ENCODE measurements around the gene SLC7A9. TPM values are rescaled to one million over a fixed set of nuclear protein-coding genes. Genes with fewer than 3 reads are reported as not detected.

The SLC7A9 gene
- total and polyA plus RNA-seq, 2 donors (not counting 1 experiment from before 2014, with no cell fraction given), result 0.17 TPM; not detected in 1

DNA sequence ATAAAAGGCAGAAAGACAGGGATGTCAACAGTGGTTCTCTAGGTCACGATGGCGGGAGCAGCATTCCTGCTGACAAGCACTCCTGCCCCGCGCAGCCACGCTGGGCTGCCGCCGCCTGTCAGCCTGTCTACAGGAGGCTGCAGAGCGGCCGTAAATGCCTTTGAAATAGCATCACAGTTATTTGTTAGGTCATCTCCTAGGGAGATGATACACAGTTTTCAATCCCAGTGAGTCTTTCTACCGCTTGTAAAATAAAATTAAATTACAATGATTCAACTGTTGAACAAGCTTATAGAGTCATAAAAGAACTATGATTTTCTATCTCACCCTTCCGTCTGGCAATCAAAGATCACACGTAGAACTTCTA is 7.3 kb upstream of the SLC7A9 start:
- no peaks in the 10 kb centered on the region for H3K4me1 ChIP-seq (ENCODE audit: control insufficient read depth, extremely low read depth, insufficient read depth, low read length)
- H3K79me2 ChIP-seq (ENCODE audit: control insufficient read depth, insufficient read depth, low read length), result no peaks in the 10 kb centered on the region
- H3K27ac ChIP-seq (ENCODE audit: insufficient read depth, low read length), result no peak overlapping the region
- H3K9ac ChIP-seq (ENCODE audit: insufficient read depth, low read length), result no peak overlapping the region
- H3K9me3 ChIP-seq (ENCODE audit: control insufficient read depth, insufficient read depth, low read depth, low read length), result no peaks in the 10 kb centered on the region
- no peak overlapping the region for H2AFZ ChIP-seq (ENCODE audit: low read length)
- no peak for TF ChIP-seq EZH2 (IDR thresholded peaks at IDR 0.05; ENCODE audit: low read length, missing control alignments)
- TF ChIP-seq, protein P1, sequence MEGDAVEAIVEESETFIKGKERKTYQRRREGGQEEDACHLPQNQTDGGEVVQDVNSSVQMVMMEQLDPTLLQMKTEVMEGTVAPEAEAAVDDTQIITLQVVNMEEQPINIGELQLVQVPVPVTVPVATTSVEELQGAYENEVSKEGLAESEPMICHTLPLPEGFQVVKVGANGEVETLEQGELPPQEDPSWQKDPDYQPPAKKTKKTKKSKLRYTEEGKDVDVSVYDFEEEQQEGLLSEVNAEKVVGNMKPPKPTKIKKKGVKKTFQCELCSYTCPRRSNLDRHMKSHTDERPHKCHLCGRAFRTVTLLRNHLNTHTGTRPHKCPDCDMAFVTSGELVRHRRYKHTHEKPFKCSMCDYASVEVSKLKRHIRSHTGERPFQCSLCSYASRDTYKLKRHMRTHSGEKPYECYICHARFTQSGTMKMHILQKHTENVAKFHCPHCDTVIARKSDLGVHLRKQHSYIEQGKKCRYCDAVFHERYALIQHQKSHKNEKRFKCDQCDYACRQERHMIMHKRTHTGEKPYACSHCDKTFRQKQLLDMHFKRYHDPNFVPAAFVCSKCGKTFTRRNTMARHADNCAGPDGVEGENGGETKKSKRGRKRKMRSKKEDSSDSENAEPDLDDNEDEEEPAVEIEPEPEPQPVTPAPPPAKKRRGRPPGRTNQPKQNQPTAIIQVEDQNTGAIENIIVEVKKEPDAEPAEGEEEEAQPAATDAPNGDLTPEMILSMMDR (conservative IDR thresholded peaks at IDR 0.05 in 1 of 2, IDR thresholded peaks at IDR 0.05 in 1 of 2; ENCODE audit: low read depth in 1 of 2, low read length in 2 of 2), result no peak
- H3K4me2 ChIP-seq (ENCODE audit: extremely low read depth, insufficient read depth, low read length), result no peak overlapping the region
- H3K27me3 ChIP-seq (ENCODE audit: control insufficient read depth, insufficient read depth, low read length), result no peaks in the 10 kb centered on the region
- H3K36me3 ChIP-seq (ENCODE audit: control insufficient read depth, insufficient read depth, low read length), result no peaks in the 10 kb centered on the region
- DNase-seq (ENCODE audit: low read depth in 2 of 2), result peak in 1 of 2 donors; percentile 63
- no peak overlapping the region for H3K4me3 ChIP-seq (replicated peaks in 1 of 4; ENCODE audit: control extremely low read depth in 1 of 4, insufficient read depth in 1 of 4, low read depth in 3 of 4, low read length in 4 of 4)
- H4K20me1 ChIP-seq (ENCODE audit: control insufficient read depth, extremely low read depth, insufficient read depth, low read length), result no peaks in the 10 kb centered on the region

DNA sequence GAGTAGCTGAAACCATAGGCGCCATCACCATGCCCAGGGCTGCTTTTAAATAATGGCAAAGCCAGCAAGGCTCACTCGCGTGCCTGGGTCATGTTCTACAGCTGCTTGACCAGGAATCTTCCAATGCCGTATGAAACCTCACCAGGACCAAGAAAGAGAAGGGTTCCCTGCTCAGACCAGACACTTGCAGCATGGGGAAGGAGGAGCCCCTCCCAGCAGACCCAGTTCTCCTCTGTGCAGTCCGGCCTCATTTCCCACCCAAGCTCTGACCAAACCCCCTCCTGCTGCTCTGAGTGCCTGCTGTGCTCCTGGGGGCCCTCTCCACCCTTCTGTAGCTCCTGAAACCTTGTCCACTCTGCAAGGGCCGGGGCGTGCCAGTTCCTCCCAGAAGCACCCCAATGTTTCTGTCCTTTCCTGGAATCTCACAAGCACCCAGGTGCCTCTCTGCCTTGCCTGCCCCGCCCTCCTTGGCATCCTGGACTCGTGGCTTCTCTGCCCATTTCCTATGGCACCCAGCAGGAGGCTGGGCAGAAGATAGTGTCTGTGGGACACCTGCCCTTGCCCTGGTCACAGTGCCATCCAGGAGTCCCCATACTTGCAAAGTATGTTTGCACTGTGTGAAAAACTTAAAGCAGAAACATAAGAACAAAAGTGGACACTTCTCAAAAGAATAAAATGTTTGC is 6.8 kb upstream of the SLC7A9 start:
- Histone ChIP-seq H2AFZ (ENCODE audit: low read length) (no peak overlapping the region), H3K4me2 (ENCODE audit: extremely low read depth, insufficient read depth, low read length) (no peak overlapping the region), H3K9me3 (ENCODE audit: control insufficient read depth, insufficient read depth, low read depth, low read length) (no peaks in the 10 kb centered on the region), H3K4me3 (replicated peaks in 1 of 4; ENCODE audit: control extremely low read depth in 1 of 4, insufficient read depth in 1 of 4, low read depth in 3 of 4, low read length in 4 of 4) (no peak overlapping the region), H3K27ac (ENCODE audit: insufficient read depth, low read length) (no peak overlapping the region), H3K4me1 (ENCODE audit: control insufficient read depth, extremely low read depth, insufficient read depth, low read length) (no peaks in the 10 kb centered on the region), H3K79me2 (ENCODE audit: control insufficient read depth, insufficient read depth, low read length) (no peaks in the 10 kb centered on the region), H3K9ac (ENCODE audit: insufficient read depth, low read length) (no peak overlapping the region), H3K36me3 (ENCODE audit: control insufficient read depth, insufficient read depth, low read length) (no peaks in the 10 kb centered on the region), H3K27me3 (ENCODE audit: control insufficient read depth, insufficient read depth, low read length) (no peaks in the 10 kb centered on the region), H4K20me1 (ENCODE audit: control insufficient read depth, extremely low read depth, insufficient read depth, low read length) (no peaks in the 10 kb centered on the region)
- no peak for DNase-seq (ENCODE audit: low read depth in 2 of 2)
- no peak for TF ChIP-seq EZH2 (IDR thresholded peaks at IDR 0.05; ENCODE audit: low read length, missing control alignments)
- TF ChIP-seq, protein P1 (conservative IDR thresholded peaks at IDR 0.05 in 1 of 2, IDR thresholded peaks at IDR 0.05 in 1 of 2; ENCODE audit: low read depth in 1 of 2, low read length in 2 of 2), result no peak

DNA sequence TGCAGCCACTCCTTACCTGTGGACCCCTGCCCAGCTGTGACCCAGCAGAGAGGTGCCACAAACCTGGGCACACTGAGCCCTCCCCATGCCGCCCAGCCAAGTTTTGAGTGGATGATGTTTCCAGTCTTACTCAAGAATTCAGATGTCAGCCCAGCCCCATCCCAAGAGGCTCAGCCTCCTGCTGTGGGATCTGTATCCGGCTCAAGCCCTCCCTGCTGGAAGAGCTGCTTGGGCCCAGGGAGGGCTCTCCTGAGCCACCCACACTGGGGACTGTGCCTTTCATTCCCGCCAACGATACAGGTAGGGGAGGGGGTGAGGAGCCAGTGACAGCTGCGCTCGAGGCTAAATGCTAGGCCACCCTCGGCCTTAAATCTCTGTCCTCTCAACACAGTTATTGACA is 5.9 kb upstream of the SLC7A9 start:
- no peaks in the 10 kb centered on the region for H3K27me3 ChIP-seq (ENCODE audit: control insufficient read depth, insufficient read depth, low read length)
- no peak for DNase-seq (ENCODE audit: low read depth in 2 of 2)
- H2AFZ ChIP-seq (ENCODE audit: low read length), result no peak overlapping the region
- H3K36me3 ChIP-seq (ENCODE audit: control insufficient read depth, insufficient read depth, low read length), result no peaks in the 10 kb centered on the region
- H3K4me3 ChIP-seq (replicated peaks in 1 of 4; ENCODE audit: control extremely low read depth in 1 of 4, insufficient read depth in 1 of 4, low read depth in 3 of 4, low read length in 4 of 4), result no peak overlapping the region
- no peak overlapping the region for H3K9ac ChIP-seq (ENCODE audit: insufficient read depth, low read length)
- TF ChIP-seq, protein P1 (conservative IDR thresholded peaks at IDR 0.05 in 1 of 2, IDR thresholded peaks at IDR 0.05 in 1 of 2; ENCODE audit: low read depth in 1 of 2, low read length in 2 of 2), result no peak
- TF ChIP-seq EZH2 (IDR thresholded peaks at IDR 0.05; ENCODE audit: low read length, missing control alignments), result no peak
- H4K20me1 ChIP-seq (ENCODE audit: control insufficient read depth, extremely low read depth, insufficient read depth, low read length), result no peaks in the 10 kb centered on the region
- H3K79me2 ChIP-seq (ENCODE audit: control insufficient read depth, insufficient read depth, low read length), result no peaks in the 10 kb centered on the region
- no peak overlapping the region for H3K27ac ChIP-seq (ENCODE audit: insufficient read depth, low read length)
- no peaks in the 10 kb centered on the region for H3K4me1 ChIP-seq (ENCODE audit: control insufficient read depth, extremely low read depth, insufficient read depth, low read length)
- H3K4me2 ChIP-seq (ENCODE audit: extremely low read depth, insufficient read depth, low read length), result no peak overlapping the region
- no peaks in the 10 kb centered on the region for H3K9me3 ChIP-seq (ENCODE audit: control insufficient read depth, insufficient read depth, low read depth, low read length)
